Fibroblast of lung (primary cell): ENCODE results near the gene CSE1L. TPM values are rescaled to one million over a fixed set of nuclear protein-coding genes. Genes with fewer than 3 reads are reported as not detected.

ENCODE experiments used
- DNase-seq, 2 donors: peaks; one replicate each; pipeline versions ENCODE4 v3.0.0 to v3.0.0-alpha.2; 2010; ENCODE audit warnings: low read depth in 2 of 2
- H2AFZ ChIP-seq: 2 replicates; pipeline ENCODE4 v1.5.1; 2012; ENCODE audit warnings: low read length, control low read depth, inconsistent platforms
- H3K27ac ChIP-seq: 2 replicates; pipeline ENCODE4 v1.5.1; 2011; ENCODE audit warnings: low read length, control low read depth; ENCODE audit not compliant: insufficient read depth
- H3K27me3 ChIP-seq: 2 replicates; pipeline ENCODE4 v1.5.1; 2011; ENCODE audit warnings: mild to moderate bottlenecking, low read length; ENCODE audit not compliant: control insufficient read depth, insufficient read depth
- H3K36me3 ChIP-seq: 2 replicates; pipeline ENCODE4 v1.5.1; 2011; ENCODE audit warnings: low read length; ENCODE audit not compliant: control insufficient read depth, insufficient read depth
- H3K4me1 ChIP-seq: 2 replicates; pipeline ENCODE4 v1.5.1; 2011; ENCODE audit warnings: low read length; ENCODE audit not compliant: control insufficient read depth, insufficient read depth; ENCODE audit errors: extremely low read depth
- H3K4me2 ChIP-seq: 2 replicates; pipeline ENCODE4 v1.5.1; 2011; ENCODE audit warnings: low read length, control low read depth; ENCODE audit not compliant: insufficient read depth; ENCODE audit errors: extremely low read depth
- H3K4me3 ChIP-seq, 4 experiments: fragments of 200-600 bp in 1 of 4; sonication (generic) in 1 of 4; replicated peaks in 1 of 4; 2 replicates each; pipeline ENCODE4 v1.5.1; 2011 to 2016; ENCODE audit warnings: low read length in 4 of 4, low read depth in 3 of 4, mild to moderate bottlenecking in 3 of 4, control low read depth in 2 of 4, inconsistent platforms in 1 of 4, mixed read lengths in 1 of 4; ENCODE audit not compliant: insufficient read depth in 1 of 4; ENCODE audit errors: control extremely low read depth in 1 of 4
- H3K79me2 ChIP-seq: 2 replicates; pipeline ENCODE4 v1.5.1; 2012; ENCODE audit warnings: mild to moderate bottlenecking, low read length, inconsistent platforms; ENCODE audit not compliant: control insufficient read depth, insufficient read depth
- H3K9ac ChIP-seq: 2 replicates; pipeline ENCODE4 v1.5.1; 2011; ENCODE audit warnings: mild to moderate bottlenecking, low read length, control low read depth; ENCODE audit not compliant: insufficient read depth
- H3K9me3 ChIP-seq: 2 replicates; pipeline ENCODE4 v1.5.1; 2012; ENCODE audit warnings: low read depth, low read length; ENCODE audit not compliant: control insufficient read depth, insufficient read depth
- H4K20me1 ChIP-seq: 2 replicates; pipeline ENCODE4 v1.5.1; 2011; ENCODE audit warnings: low read length; ENCODE audit not compliant: control insufficient read depth, insufficient read depth; ENCODE audit errors: extremely low read depth
- EZH2 ChIP-seq: IDR thresholded peaks from 2 replicates; pipeline ENCODE4 v1.5.1; 2012; ENCODE audit warnings: low read length, control low read depth, mild to moderate bottlenecking; ENCODE audit errors: missing control alignments
- polyA plus RNA-seq, 2 donors: library from polyadenylated mRNA; depleted of rRNA in 1 of 2; stranded (reverse) in 1 of 2; unstranded in 1 of 2; fragments of >200 nt; gene quantifications; 2 replicates each; pipeline ENCODE4 v1.2.1, GENCODE V29; 2011 to 2012; ENCODE audit warnings: missing spikeins in 1 of 2
- total RNA-seq: library from RNA; depleted of rRNA; stranded (reverse); fragments of >200 nt; gene quantifications from 2 replicates; pipeline ENCODE4 v1.2.1, GENCODE V29; 2014
- TF ChIP-seq, protein P1 (sequence below), 2 donors: IDR thresholded peaks in 1 of 2; conservative IDR thresholded peaks in 1 of 2; 1 replicate in 1 of 2; 2 replicates in 1 of 2; pipeline ENCODE4 v1.5.1; 2011 to 2012; ENCODE audit warnings: low read length in 2 of 2, control low read depth in 1 of 2, inconsistent platforms in 1 of 2, low read depth in 1 of 2, mild to moderate bottlenecking in 1 of 2

Gene CSE1L
- total and polyA plus RNA-seq, 2 donors (not counting 1 experiment from before 2014, with no cell fraction given), result 44.8 to 52.5 TPM

- DNase-seq, result no peak
- no peak overlapping the region for H3K9ac ChIP-seq
- H4K20me1 ChIP-seq, result peaks cover 1% of the 10 kb centered on the region
- no peaks in the 10 kb centered on the region for H3K79me2 ChIP-seq
- TF ChIP-seq EZH2, result no peak
- TF ChIP-seq, protein P1, sequence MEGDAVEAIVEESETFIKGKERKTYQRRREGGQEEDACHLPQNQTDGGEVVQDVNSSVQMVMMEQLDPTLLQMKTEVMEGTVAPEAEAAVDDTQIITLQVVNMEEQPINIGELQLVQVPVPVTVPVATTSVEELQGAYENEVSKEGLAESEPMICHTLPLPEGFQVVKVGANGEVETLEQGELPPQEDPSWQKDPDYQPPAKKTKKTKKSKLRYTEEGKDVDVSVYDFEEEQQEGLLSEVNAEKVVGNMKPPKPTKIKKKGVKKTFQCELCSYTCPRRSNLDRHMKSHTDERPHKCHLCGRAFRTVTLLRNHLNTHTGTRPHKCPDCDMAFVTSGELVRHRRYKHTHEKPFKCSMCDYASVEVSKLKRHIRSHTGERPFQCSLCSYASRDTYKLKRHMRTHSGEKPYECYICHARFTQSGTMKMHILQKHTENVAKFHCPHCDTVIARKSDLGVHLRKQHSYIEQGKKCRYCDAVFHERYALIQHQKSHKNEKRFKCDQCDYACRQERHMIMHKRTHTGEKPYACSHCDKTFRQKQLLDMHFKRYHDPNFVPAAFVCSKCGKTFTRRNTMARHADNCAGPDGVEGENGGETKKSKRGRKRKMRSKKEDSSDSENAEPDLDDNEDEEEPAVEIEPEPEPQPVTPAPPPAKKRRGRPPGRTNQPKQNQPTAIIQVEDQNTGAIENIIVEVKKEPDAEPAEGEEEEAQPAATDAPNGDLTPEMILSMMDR (conservative IDR thresholded peaks at IDR 0.05 in 1 of 2, IDR thresholded peaks at IDR 0.05 in 1 of 2; ENCODE audit: low read depth in 1 of 2, low read length in 2 of 2), result no peak
- H3K4me3 ChIP-seq, result no peak overlapping the region
- peaks cover 2% of the 10 kb centered on the region for H3K36me3 ChIP-seq
- no peak overlapping the region for H2AFZ ChIP-seq
- no peak overlapping the region for H3K27ac ChIP-seq
- no peaks in the 10 kb centered on the region for H3K27me3 ChIP-seq
- H3K4me2 ChIP-seq, result no peak overlapping the region
- no peaks in the 10 kb centered on the region for H3K4me1 ChIP-seq
- no peaks in the 10 kb centered on the region for H3K9me3 ChIP-seq
Measured at GRCh38 chr20:49138431-49138830, 92.3 kb downstream of the CSE1L start.

DNA sequence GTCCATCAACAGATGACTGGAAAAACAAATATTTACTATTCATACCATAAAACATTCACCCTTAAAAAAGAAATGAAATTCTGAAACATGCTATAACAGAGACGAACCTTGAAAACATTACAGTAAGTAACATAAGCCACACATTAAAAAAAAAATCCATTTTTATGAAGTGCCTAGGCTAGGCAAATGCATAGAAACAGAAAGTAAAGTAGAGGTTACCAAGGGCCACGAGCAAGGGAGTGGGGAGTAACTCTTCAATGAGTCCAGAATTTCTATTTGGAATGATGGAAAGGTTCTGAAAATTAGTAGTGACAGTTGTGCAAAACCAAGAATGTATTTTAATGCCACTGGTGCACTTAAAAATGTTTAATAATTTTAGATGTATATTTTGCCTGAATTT lies 94.3 kb downstream of the CSE1L start:
- no peak overlapping the region for H3K9ac ChIP-seq
- no peak for DNase-seq
- peak overlapping the region in 1 of 4 experiments; percentile 14 for H3K4me3 ChIP-seq
- no peaks in the 10 kb centered on the region for H3K9me3 ChIP-seq
- no peaks in the 10 kb centered on the region for H3K79me2 ChIP-seq
- TF ChIP-seq, protein P1 (conservative IDR thresholded peaks at IDR 0.05 in 1 of 2, IDR thresholded peaks at IDR 0.05 in 1 of 2; ENCODE audit: low read depth in 1 of 2, low read length in 2 of 2), result no peak
- no peak for TF ChIP-seq EZH2
- H3K27ac ChIP-seq, result no peak overlapping the region
- H3K4me2 ChIP-seq, result no peak overlapping the region
- H3K27me3 ChIP-seq, result no peaks in the 10 kb centered on the region
- no peak overlapping the region for H2AFZ ChIP-seq
- no peaks in the 10 kb centered on the region for H3K36me3 ChIP-seq
- H3K4me1 ChIP-seq, result no peaks in the 10 kb centered on the region
- H4K20me1 ChIP-seq, result no peaks in the 10 kb centered on the region

DNA sequence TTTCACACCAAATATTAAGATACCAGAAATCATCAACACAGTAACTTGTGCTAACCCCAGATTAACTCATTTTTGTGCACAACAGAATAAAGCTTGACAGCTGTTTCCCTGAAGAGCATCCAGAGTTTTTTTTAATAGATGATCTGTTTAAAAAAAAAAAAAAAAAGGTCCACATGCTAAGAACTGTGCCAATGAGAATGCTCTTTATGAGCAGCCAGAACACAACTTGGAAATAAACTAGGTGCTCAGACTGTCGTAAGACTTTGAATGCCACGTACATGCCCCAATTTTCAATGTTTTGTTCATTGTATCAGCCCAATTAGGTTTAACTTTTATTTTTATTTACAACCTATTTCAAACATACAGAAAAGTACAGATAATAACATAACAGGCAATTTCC lies 94.7 kb downstream of the CSE1L start:
- H3K27me3 ChIP-seq, result no peaks in the 10 kb centered on the region
- H3K79me2 ChIP-seq, result no peaks in the 10 kb centered on the region
- no peaks in the 10 kb centered on the region for H3K9me3 ChIP-seq
- no peak overlapping the region for H3K4me2 ChIP-seq
- H3K27ac ChIP-seq, result no peak overlapping the region
- peak in 1 of 2 donors; percentile 15 for DNase-seq
- no peak overlapping the region for H3K9ac ChIP-seq
- H2AFZ ChIP-seq, result no peak overlapping the region
- no peak for TF ChIP-seq EZH2
- TF ChIP-seq, protein P1 (conservative IDR thresholded peaks at IDR 0.05 in 1 of 2, IDR thresholded peaks at IDR 0.05 in 1 of 2; ENCODE audit: low read depth in 1 of 2, low read length in 2 of 2), result no peak
- no peak overlapping the region for H3K4me3 ChIP-seq
- no peaks in the 10 kb centered on the region for H4K20me1 ChIP-seq
- no peaks in the 10 kb centered on the region for H3K36me3 ChIP-seq
- no peaks in the 10 kb centered on the region for H3K4me1 ChIP-seq

Other genes starting within 250 kb of the CSE1L start
- 3.1 and 3.9 TPM in 2 replicates for gene PREX1, start 218.3 kb upstream of the CSE1L start, total RNA-seq
- 1.0 and 2.9 TPM in 2 replicates for gene PREX1, start 218.3 kb upstream of the CSE1L start, polyA plus RNA-seq
- gene ARFGEF2, start 124.6 kb upstream of the CSE1L start, total RNA-seq, result 30.8 and 42.8 TPM in 2 replicates
- gene ARFGEF2, start 124.6 kb upstream of the CSE1L start, polyA plus RNA-seq, result 14.7 and 17.3 TPM in 2 replicates
- 36.7 and 48.1 TPM in 2 replicates for gene STAU1, start 142.0 kb downstream of the CSE1L start, total RNA-seq
- 77.2 and 79.8 TPM in 2 replicates for gene STAU1, start 142.0 kb downstream of the CSE1L start, polyA plus RNA-seq
- 32.5 and 35.7 TPM in 2 replicates for gene DDX27, start 173.1 kb downstream of the CSE1L start, total RNA-seq
- 24.7 and 30.1 TPM in 2 replicates for gene DDX27, start 173.1 kb downstream of the CSE1L start, polyA plus RNA-seq
- gene ZNFX1, start 231.7 kb downstream of the CSE1L start, total RNA-seq, result 29.5 and 46.2 TPM in 2 replicates
- gene ZNFX1, start 231.7 kb downstream of the CSE1L start, polyA plus RNA-seq, result 13.7 and 13.9 TPM in 2 replicates